Duodenal mucosa (tissue), 2 donors: ENCODE measurements around the gene GJA4.

Experiments used
- H3K27ac ChIP-seq: one replicate; pipeline ENCODE4 v1.7.0; 2013; ENCODE audit warnings: low read depth, low read length
- H3K27me3 ChIP-seq, 2 donors: one replicate each; pipeline ENCODE4 v1.7.0; 2013; ENCODE audit warnings: low read length in 2 of 2, control low read depth in 1 of 2; ENCODE audit not compliant: insufficient read depth in 2 of 2, control insufficient read depth in 1 of 2
- H3K36me3 ChIP-seq, 2 donors: one replicate each; pipeline ENCODE4 v1.7.0; 2013; ENCODE audit warnings: low read length in 2 of 2, control low read depth in 1 of 2; ENCODE audit not compliant: insufficient read depth in 2 of 2, control insufficient read depth in 1 of 2
- H3K4me1 ChIP-seq, 2 donors: one replicate each; pipeline ENCODE4 v1.7.0; 2013; ENCODE audit warnings: low read length in 2 of 2, control low read depth in 1 of 2; ENCODE audit not compliant: insufficient read depth in 2 of 2, control insufficient read depth in 1 of 2
- H3K4me3 ChIP-seq, 2 donors: one replicate each; pipeline ENCODE4 v1.7.0; 2013; ENCODE audit warnings: low read length in 2 of 2, low read depth in 1 of 2
- H3K9ac ChIP-seq, 2 donors: one replicate each; pipeline ENCODE4 v1.7.0; 2013; ENCODE audit warnings: low read length in 2 of 2, low read depth in 1 of 2
- H3K9me3 ChIP-seq, 2 donors: one replicate each; pipeline ENCODE4 v1.7.0; 2013; ENCODE audit warnings: low read length in 2 of 2, control low read depth in 1 of 2; ENCODE audit not compliant: control insufficient read depth in 1 of 2

Gene GJA4

GRCh38 chr1:34779962-34780361 is 12.8 kb upstream of the GJA4 start:
- Histone ChIP-seq H3K9ac (no peak overlapping the region), H3K27ac (no peak overlapping the region), H3K4me3 (no peak overlapping the region), H3K4me1 (peaks cover 11 to 17% of the 10 kb centered on the region in 2 donors), H3K27me3 (peaks cover 12 to 32% of the 10 kb centered on the region in 2 donors), H3K36me3 (no peaks in the 10 kb centered on the region), H3K9me3 (no peaks in the 10 kb centered on the region)

GRCh38 chr1:34780528-34780927 is 12.3 kb upstream of the GJA4 start:
- H3K9me3 ChIP-seq, result no peaks in the 10 kb centered on the region
- H3K4me1 ChIP-seq, result peaks cover 11 to 17% of the 10 kb centered on the region in 2 donors
- peak overlapping the region in 1 of 2 donors; percentile 57 for H3K4me3 ChIP-seq
- no peak overlapping the region for H3K9ac ChIP-seq
- H3K27me3 ChIP-seq, result peaks cover 12 to 32% of the 10 kb centered on the region in 2 donors
- no peaks in the 10 kb centered on the region for H3K36me3 ChIP-seq
- H3K27ac ChIP-seq, result no peak overlapping the region

GRCh38 chr1:34781071-34781843 is 11.5 kb upstream of the GJA4 start, which contains the start of gene GJB3:
Gene GJB3, plus strand, starts transcription at chr1:34781214. Its CDS starts 3,549 bp downstream, at chr1:34784763.
- Histone ChIP-seq H3K4me3 (peak within 1 kb of the TSS; percentile 57), H3K9ac (peak within 1 kb of the TSS in 1 of 2 donors; percentile 22), H3K9me3 (no peaks in the 10 kb centered on the region), H3K27ac (no peak within 1 kb of the TSS), H3K36me3 (no peaks in the 10 kb centered on the region), H3K27me3 (peaks cover 12 to 32% of the 10 kb centered on the region in 2 donors), H3K4me1 (peaks cover 11 to 17% of the 10 kb centered on the region in 2 donors)

- H3K27me3 ChIP-seq, result peaks cover 12 to 29% of the 10 kb centered on the region in 2 donors
- H3K36me3 ChIP-seq, result no peaks in the 10 kb centered on the region
- no peak overlapping the region for H3K27ac ChIP-seq
- H3K4me3 ChIP-seq, result peak overlapping the region; percentile 57
- H3K4me1 ChIP-seq, result peaks cover 11 to 17% of the 10 kb centered on the region in 2 donors
- H3K9ac ChIP-seq, result no peak overlapping the region
- no peaks in the 10 kb centered on the region for H3K9me3 ChIP-seq
These were observed 10.9 kb upstream of the GJA4 start for GRCh38 chr1:34781844-34782391.

GRCh38 chr1:34784751-34785221 is 8.0 kb upstream of the GJA4 start:
- no peak overlapping the region for H3K9ac ChIP-seq

GRCh38 chr1:34785231-34785874 is 7.4 kb upstream of the GJA4 start:
- Histone ChIP-seq H3K9ac (no peak overlapping the region), H3K9me3 (no peaks in the 10 kb centered on the region), H3K27me3 (peaks cover 10 to 13% of the 10 kb centered on the region in 2 donors), H3K4me1 (peaks cover 11 to 17% of the 10 kb centered on the region in 2 donors), H3K27ac (no peak overlapping the region), H3K4me3 (no peak overlapping the region), H3K36me3 (no peaks in the 10 kb centered on the region)

More at GRCh38 chr1:34784751-34785221, 8.0 kb upstream of the GJA4 start:
- Histone ChIP-seq H3K4me3 (no peak overlapping the region), H3K27ac (no peak overlapping the region), H3K4me1 (peaks cover 11 to 17% of the 10 kb centered on the region in 2 donors), H3K27me3 (peaks cover 12 to 18% of the 10 kb centered on the region in 2 donors), H3K36me3 (no peaks in the 10 kb centered on the region), H3K9me3 (no peaks in the 10 kb centered on the region)

GRCh38 chr1:34785875-34786470 is 6.8 kb upstream of the GJA4 start:
- Histone ChIP-seq H3K36me3 (no peaks in the 10 kb centered on the region), H3K27ac (no peak overlapping the region), H3K27me3 (peaks cover 7 to 8% of the 10 kb centered on the region in 2 donors), H3K4me1 (peaks cover 11 to 14% of the 10 kb centered on the region in 2 donors), H3K9ac (no peak overlapping the region), H3K4me3 (no peak overlapping the region), H3K9me3 (no peaks in the 10 kb centered on the region)

- H3K9me3 ChIP-seq, result no peaks in the 10 kb centered on the region
- no peak overlapping the region for H3K9ac ChIP-seq
- no peaks in the 10 kb centered on the region for H3K36me3 ChIP-seq
- H3K4me1 ChIP-seq, result peaks cover 6 to 11% of the 10 kb centered on the region in 2 donors
- no peak overlapping the region for H3K4me3 ChIP-seq
- H3K27ac ChIP-seq, result no peak overlapping the region
- H3K27me3 ChIP-seq, result peaks cover 6 to 9% of the 10 kb centered on the region in 2 donors
These were observed 6.1 kb upstream of the GJA4 start for GRCh38 chr1:34786521-34787325.
